ENCODE measurements around the gene METTL16. TPM values are rescaled to one million over a fixed set of nuclear protein-coding genes. Genes with fewer than 3 reads are reported as not detected.
"Not testable (repeated sequence)": the region's sequence is repeated elsewhere in the genome, so short reads cannot be mapped to it uniquely, and the experiment has no call there.

The METTL16 gene
- total RNA-seq, 1 experiment from 2014 or later: 21.3 TPM

- Histone ChIP-seq H3K36me3 (peaks cover 9% of the 10 kb centered on the region), H3K27me3 (no peaks in the 10 kb centered on the region), H3K9me3 (no peaks in the 10 kb centered on the region), H3K4me3 (no peak overlapping the region)
- no peak for DNase-seq
Measured at GRCh38 chr17:2474371-2474770, 37.3 kb downstream of the METTL16 start.

GRCh38 chr17:2468270-2468669, 43.4 kb downstream of the METTL16 start:
- peak; percentile 87 for DNase-seq
- no peaks in the 10 kb centered on the region for H3K27me3 ChIP-seq
- peaks cover 21% of the 10 kb centered on the region for H3K36me3 ChIP-seq
- H3K9me3 ChIP-seq: no peaks in the 10 kb centered on the region
- no peak overlapping the region for H3K4me3 ChIP-seq

- no peak for DNase-seq
- H3K4me3 ChIP-seq: no peak overlapping the region
- no peaks in the 10 kb centered on the region for H3K9me3 ChIP-seq
- H3K36me3 ChIP-seq: peaks cover 25% of the 10 kb centered on the region
- H3K27me3 ChIP-seq: no peaks in the 10 kb centered on the region
Measured at GRCh38 chr17:2466931-2467330, 44.8 kb downstream of the METTL16 start.

- H3K9me3 ChIP-seq: no peaks in the 10 kb centered on the region
Measured at GRCh38 chr17:2462481-2462880, 49.2 kb downstream of the METTL16 start.

GRCh38 chr17:2459917-2460271, 51.8 kb downstream of the METTL16 start:
- no peaks in the 10 kb centered on the region for H3K27me3 ChIP-seq
- H3K9me3 ChIP-seq: no peaks in the 10 kb centered on the region
- H3K4me3 ChIP-seq: no peak overlapping the region
- no peak for DNase-seq
- H3K36me3 ChIP-seq: peaks cover 14% of the 10 kb centered on the region

More at GRCh38 chr17:2462481-2462880, 49.2 kb downstream of the METTL16 start:
- H3K4me3 ChIP-seq: no peak overlapping the region
- no peaks in the 10 kb centered on the region for H3K27me3 ChIP-seq
- no peak for DNase-seq
- H3K36me3 ChIP-seq: peaks cover 22% of the 10 kb centered on the region

GRCh38 chr17:2457913-2458312, 53.8 kb downstream of the METTL16 start:
- Histone ChIP-seq H3K36me3 (peaks cover 6% of the 10 kb centered on the region), H3K9me3 (no peaks in the 10 kb centered on the region), H3K4me3 (no peak overlapping the region), H3K27me3 (no peaks in the 10 kb centered on the region)
- DNase-seq: no peak

GRCh38 chr17:2456475-2456874, 55.2 kb downstream of the METTL16 start:
- no peaks in the 10 kb centered on the region for H3K27me3 ChIP-seq
- no peaks in the 10 kb centered on the region for H3K9me3 ChIP-seq
- H3K4me3 ChIP-seq: no peak overlapping the region
- DNase-seq: no peak
- 0 out of 2 replicates have a peak, but pooled peaks cover 2% of the 10 kb centered on the region for H3K36me3 ChIP-seq

GRCh38 chr17:2455956-2456355, 55.7 kb downstream of the METTL16 start:
- no peak for DNase-seq
- H3K9me3 ChIP-seq: no peaks in the 10 kb centered on the region

GRCh38 chr17:2453866-2454265, 57.8 kb downstream of the METTL16 start:
- H3K27me3 ChIP-seq: no peaks in the 10 kb centered on the region
- no peak overlapping the region for H3K4me3 ChIP-seq
- no peaks in the 10 kb centered on the region; the same call in 1 of the 2 replicates for H3K36me3 ChIP-seq
- no peaks in the 10 kb centered on the region for H3K9me3 ChIP-seq
- no peak for DNase-seq

More at GRCh38 chr17:2455956-2456355, 55.7 kb downstream of the METTL16 start:
- H3K27me3 ChIP-seq: no peaks in the 10 kb centered on the region
- no peak overlapping the region for H3K4me3 ChIP-seq
- H3K36me3 ChIP-seq: 0 out of 2 replicates have a peak, but pooled peaks cover under 1% of the 10 kb centered on the region

- H3K4me3 ChIP-seq: no peak overlapping the region
- no peaks in the 10 kb centered on the region for H3K9me3 ChIP-seq
- no peak for DNase-seq
- H3K27me3 ChIP-seq: no peaks in the 10 kb centered on the region
- H3K36me3 ChIP-seq: no peaks in the 10 kb centered on the region; the same call in 1 of the 2 replicates
Measured at GRCh38 chr17:2453325-2453724, 58.4 kb downstream of the METTL16 start.

GRCh38 chr17:2452216-2452750, 59.4 kb downstream of the METTL16 start:
- Histone ChIP-seq H3K9me3 (no peaks in the 10 kb centered on the region), H3K36me3 (no peaks in the 10 kb centered on the region; the same call in 1 of the 2 replicates), H3K27me3 (no peaks in the 10 kb centered on the region), H3K4me3 (no peak overlapping the region)
- DNase-seq: no peak

- no peaks in the 10 kb centered on the region for H3K9me3 ChIP-seq
Measured at GRCh38 chr17:2450016-2450650, 61.6 kb downstream of the METTL16 start.

GRCh38 chr17:2449486-2449885, 62.2 kb downstream of the METTL16 start:
- no peaks in the 10 kb centered on the region; the same call in 1 of the 2 replicates for H3K36me3 ChIP-seq
- H3K9me3 ChIP-seq: no peaks in the 10 kb centered on the region
- H3K4me3 ChIP-seq: no peak overlapping the region
- H3K27me3 ChIP-seq: no peaks in the 10 kb centered on the region
- DNase-seq: no peak

More at GRCh38 chr17:2450016-2450650, 61.6 kb downstream of the METTL16 start:
- DNase-seq: no peak
- Histone ChIP-seq H3K36me3 (no peaks in the 10 kb centered on the region; the same call in 1 of the 2 replicates), H3K27me3 (no peaks in the 10 kb centered on the region), H3K4me3 (no peak overlapping the region)

- not testable (repeated sequence) for H3K9me3 ChIP-seq, H3K4me3 ChIP-seq, H3K27me3 ChIP-seq, H3K36me3 ChIP-seq, DNase-seq
Measured at GRCh38 chr17:2447479-2447878, 64.2 kb downstream of the METTL16 start.

- DNase-seq: no peak
- Histone ChIP-seq H3K27me3 (no peaks in the 10 kb centered on the region), H3K36me3 (no peaks in the 10 kb centered on the region; the same call in 1 of the 2 replicates), H3K9me3 (no peaks in the 10 kb centered on the region), H3K4me3 (no peak overlapping the region)
Measured at GRCh38 chr17:2445638-2446037, 66.0 kb downstream of the METTL16 start.

GRCh38 chr17:2444382-2444781, 67.3 kb downstream of the METTL16 start:
- Histone ChIP-seq H3K9me3 (no peaks in the 10 kb centered on the region), H3K36me3 (no peaks in the 10 kb centered on the region; the same call in none of the 2 replicates), H3K4me3 (no peak overlapping the region), H3K27me3 (no peaks in the 10 kb centered on the region)
- no peak for DNase-seq

GRCh38 chr17:2442166-2442565, 69.5 kb downstream of the METTL16 start:
- peaks cover 2% of the 10 kb centered on the region for H3K36me3 ChIP-seq
- no peak overlapping the region for H3K4me3 ChIP-seq
- DNase-seq: no peak
- H3K9me3 ChIP-seq: no peaks in the 10 kb centered on the region
- no peaks in the 10 kb centered on the region for H3K27me3 ChIP-seq

- no peaks in the 10 kb centered on the region for H3K27me3 ChIP-seq
- no peaks in the 10 kb centered on the region for H3K9me3 ChIP-seq
- DNase-seq: no peak
- no peak overlapping the region for H3K4me3 ChIP-seq
- peaks cover 2% of the 10 kb centered on the region for H3K36me3 ChIP-seq
Measured at GRCh38 chr17:2440930-2441329, 70.8 kb downstream of the METTL16 start.

Measured in MG63 (cell line).